Keratinocyte (primary cell): Measurements from ENCODE around the gene BACH1.

Experiments used
- EZH2 ChIP-seq: IDR thresholded peaks from one replicate; pipeline ENCODE4 v1.6.1; 2012; ENCODE audit warnings: inconsistent platforms, mild to moderate bottlenecking, low read length, moderate library complexity
- TF ChIP-seq, protein P1 (sequence below), 3 experiments: IDR thresholded peaks in 1 of 3; conservative IDR thresholded peaks in 1 of 3; optimal IDR thresholded peaks in 1 of 3; 2 replicates in 2 of 3; 3 replicates in 1 of 3; pipeline versions ENCODE3 to v1.5.1; 2011; ENCODE audit warnings: low read length in 3 of 3, mild to moderate bottlenecking in 3 of 3, moderate library complexity in 2 of 3, control low read depth in 1 of 3, inconsistent platforms in 1 of 3; ENCODE audit not compliant: insufficient read depth in 2 of 3; ENCODE audit errors: extremely low read depth in 1 of 3

DNA sequence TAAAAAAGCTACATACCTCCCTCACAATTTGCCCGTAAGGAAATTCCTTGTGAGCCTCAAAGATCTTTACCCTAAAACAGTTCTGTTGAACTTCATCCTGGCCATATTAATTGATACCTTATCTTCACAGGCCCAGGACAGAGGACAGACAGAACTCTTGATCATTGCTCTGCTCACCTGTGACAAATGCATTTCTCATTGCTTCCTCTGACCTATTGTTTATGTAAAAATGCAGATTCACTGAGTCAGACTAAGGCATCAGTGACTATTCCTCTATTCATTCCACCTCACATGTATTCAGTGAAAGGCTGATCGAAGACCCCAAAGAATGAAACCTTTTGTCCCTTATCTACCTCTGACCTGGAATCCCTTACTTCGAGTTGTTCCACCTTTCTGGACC is 61.0 kb downstream of the BACH1 start:
- TF ChIP-seq, protein P1, sequence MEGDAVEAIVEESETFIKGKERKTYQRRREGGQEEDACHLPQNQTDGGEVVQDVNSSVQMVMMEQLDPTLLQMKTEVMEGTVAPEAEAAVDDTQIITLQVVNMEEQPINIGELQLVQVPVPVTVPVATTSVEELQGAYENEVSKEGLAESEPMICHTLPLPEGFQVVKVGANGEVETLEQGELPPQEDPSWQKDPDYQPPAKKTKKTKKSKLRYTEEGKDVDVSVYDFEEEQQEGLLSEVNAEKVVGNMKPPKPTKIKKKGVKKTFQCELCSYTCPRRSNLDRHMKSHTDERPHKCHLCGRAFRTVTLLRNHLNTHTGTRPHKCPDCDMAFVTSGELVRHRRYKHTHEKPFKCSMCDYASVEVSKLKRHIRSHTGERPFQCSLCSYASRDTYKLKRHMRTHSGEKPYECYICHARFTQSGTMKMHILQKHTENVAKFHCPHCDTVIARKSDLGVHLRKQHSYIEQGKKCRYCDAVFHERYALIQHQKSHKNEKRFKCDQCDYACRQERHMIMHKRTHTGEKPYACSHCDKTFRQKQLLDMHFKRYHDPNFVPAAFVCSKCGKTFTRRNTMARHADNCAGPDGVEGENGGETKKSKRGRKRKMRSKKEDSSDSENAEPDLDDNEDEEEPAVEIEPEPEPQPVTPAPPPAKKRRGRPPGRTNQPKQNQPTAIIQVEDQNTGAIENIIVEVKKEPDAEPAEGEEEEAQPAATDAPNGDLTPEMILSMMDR (optimal IDR thresholded peaks at IDR 0.05 in 1 of 3, IDR thresholded peaks at IDR 0.05 in 1 of 3, conservative IDR thresholded peaks at IDR 0.05 in 1 of 3; ENCODE audit: extremely low read depth in 1 of 3, insufficient read depth in 2 of 3, low read length in 3 of 3) = no peak
- TF ChIP-seq EZH2 = no peak
